HCT116 (cell line): ENCODE data around the gene PGPEP1. TPM values are rescaled to one million over a fixed set of nuclear protein-coding genes. Genes with fewer than 3 reads are reported as not detected.

Experiments
- ATAC-seq: fragments of 200-7000 bp; cut with Tn5 transposase; 2 replicates; pipeline ENCODE4 v1.9.1; 2020; ENCODE audit warnings: mild to moderate bottlenecking, moderate library complexity
- BruUV-seq: library from RNA; stranded (reverse); fragments of 400-500 nt; replicated peaks from 2 replicates; lab custom pipeline; 2021; lab: Mats Ljungman, UMichigan
- CTCF ChIA-PET: fragments of 300-600 bp; sonication (Branson Sonifier 250); formaldehyde crosslinking; loops from one replicate; lab custom pipeline; 2021; ENCODE audit warnings: antibody characterized with exemption; lab: Charles Lee
- POLR2A ChIA-PET: fragments of 300-600, 350-600 bp; sonication (Branson Sonifier 250); formaldehyde crosslinking; loops from one replicate; lab custom pipeline; 2021; ENCODE audit warnings: antibody characterized with exemption; lab: Charles Lee
- RAD21 ChIA-PET, 2 experiments: fragments of 300-600 bp; sonication (Branson Sonifier 250); formaldehyde crosslinking; loops; one replicate each; lab custom pipeline; 2023; ENCODE audit warnings: low total read pairs in 2 of 2; ENCODE audit not compliant: uncharacterized antibody in 2 of 2, unreplicated experiment in 2 of 2, low non-redundant PET in 1 of 2; lab: Charles Lee
- DNase-seq: peaks from one replicate; pipeline ENCODE4 v3.0.0-alpha.2; 2010; ENCODE audit warnings: low read depth, low spot score
- H2AFZ ChIP-seq: fragments of 200-600 bp; shearing (Covaris generic), sonication (generic); 2 replicates; pipeline ENCODE4 v1.6.1; 2017; ENCODE audit warnings: low read depth, mixed run types, mixed read lengths, antibody characterized with exemption, low read length; ENCODE audit not compliant: poor library complexity, severe bottlenecking
- H3K27ac ChIP-seq: 2 replicates; pipeline ENCODE4 v1.5.1; 2012; ENCODE audit warnings: low read depth, low read length
- H3K27me3 ChIP-seq: fragments of 200-600 bp; sonication (generic); 2 replicates; pipeline ENCODE4 v1.6.1; 2016; ENCODE audit warnings: mixed run types, low read length, mixed read lengths; ENCODE audit not compliant: insufficient read depth
- H3K36me3 ChIP-seq, 2 experiments: fragments of 200-500 bp in 1 of 2; fragments of 200-600 bp in 1 of 2; sonication (Bioruptor generic) in 1 of 2; sonication (generic) in 1 of 2; 2 replicates each; pipeline versions ENCODE4 v1.5.1 to v1.6.1; 2014 to 2016; ENCODE audit warnings: low read length in 2 of 2, inconsistent platforms in 1 of 2, mixed read lengths in 1 of 2, mixed run types in 1 of 2; ENCODE audit not compliant: insufficient read depth in 2 of 2, control insufficient read depth in 1 of 2
- H3K4me1 ChIP-seq, 2 experiments: fragments of 200-600 bp in 1 of 2; sonication (generic) in 1 of 2; 2 replicates each; pipeline versions ENCODE4 v1.5.1 to v1.6.1; 2012 to 2017; ENCODE audit warnings: low read length in 2 of 2, inconsistent platforms in 1 of 2, mild to moderate bottlenecking in 1 of 2, mixed read lengths in 1 of 2, mixed run types in 1 of 2, moderate library complexity in 1 of 2; ENCODE audit not compliant: insufficient read depth in 2 of 2, control insufficient read depth in 1 of 2
- H3K4me2 ChIP-seq: fragments of 200-600 bp; sonication (generic); 2 replicates; pipeline ENCODE4 v1.6.1; 2017; ENCODE audit warnings: mixed run types, low read length, mixed read lengths
- H3K4me3 ChIP-seq, 2 experiments: fragments of 200-600 bp in 1 of 2; sonication (generic) in 1 of 2; replicated peaks in 1 of 2; 2 replicates each; pipeline ENCODE4 v1.5.1; 2011 to 2016; ENCODE audit warnings: low read length in 2 of 2, control low read depth in 1 of 2, low read depth in 1 of 2, mild to moderate bottlenecking in 1 of 2, mixed read lengths in 1 of 2, mixed run types in 1 of 2
- H3K79me2 ChIP-seq: fragments of 200-600 bp; sonication (generic); 2 replicates; pipeline ENCODE4 v1.6.1; 2017; ENCODE audit warnings: mild to moderate bottlenecking, mixed run types, low read length, moderate library complexity, mixed read lengths; ENCODE audit not compliant: insufficient read depth
- H3K9ac ChIP-seq: fragments of 200-600 bp; sonication (generic); 2 replicates; pipeline ENCODE4 v1.6.1; 2016; ENCODE audit warnings: low read length, mixed read lengths
- H3K9me2 ChIP-seq: fragments of 200-600 bp; sonication (generic), shearing (Covaris generic); 2 replicates; pipeline ENCODE4 v1.6.1; 2017; ENCODE audit warnings: mixed run types, mild to moderate bottlenecking, moderate library complexity; ENCODE audit not compliant: insufficient read depth
- H3K9me3 ChIP-seq, 2 experiments: fragments of 200-500 bp in 1 of 2; fragments of 200-600 bp in 1 of 2; sonication (Bioruptor generic) in 1 of 2; sonication (generic) in 1 of 2; 2 replicates each; pipeline ENCODE4 v1.6.1; 2014 to 2017; ENCODE audit warnings: low read length in 2 of 2, mixed read lengths in 2 of 2, inconsistent platforms in 1 of 2, low read depth in 1 of 2, mild to moderate bottlenecking in 1 of 2, mixed run types in 1 of 2, moderate library complexity in 1 of 2; ENCODE audit not compliant: control insufficient read depth in 1 of 2, insufficient read depth in 1 of 2
- H4K20me1 ChIP-seq: fragments of 200-600 bp; sonication (generic), shearing (Covaris generic); 2 replicates; pipeline ENCODE4 v1.6.1; 2017; ENCODE audit warnings: mixed run types, mild to moderate bottlenecking, moderate library complexity; ENCODE audit not compliant: insufficient read depth
- CBX3 ChIP-seq: IDR thresholded peaks from 2 replicates; pipeline ENCODE4 v1.6.1; 2012; ENCODE audit warnings: low read depth
- CEBPB ChIP-seq: IDR thresholded peaks from 2 replicates; pipeline ENCODE4 v1.6.1; 2012; ENCODE audit warnings: low read depth
- CTCF ChIP-seq, 3 experiments: fragments of 200-600 bp in 1 of 3; sonication (generic) in 1 of 3; IDR thresholded peaks in 2 of 3; conservative IDR thresholded peaks in 1 of 3; 2 replicates each; pipeline ENCODE4 v1.5.1; 2012 to 2017; ENCODE audit warnings: low read depth in 2 of 3, low read length in 2 of 3, antibody characterized with exemption in 1 of 3, borderline replicate concordance in 1 of 3, control low read depth in 1 of 3, mild to moderate bottlenecking in 1 of 3, mixed read lengths in 1 of 3, mixed run types in 1 of 3, moderate library complexity in 1 of 3; ENCODE audit not compliant: insufficient read depth in 1 of 3
- EZH2phosphoT487 ChIP-seq: fragments of 200-600 bp; IDR thresholded peaks from 2 replicates; pipeline ENCODE4 v1.6.1; 2018; ENCODE audit warnings: antibody characterized with exemption, borderline replicate concordance
- JUND ChIP-seq: IDR thresholded peaks from 2 replicates; pipeline ENCODE4 v1.6.1; 2012
- MAX ChIP-seq: IDR thresholded peaks from 2 replicates; pipeline ENCODE4 v1.6.1; 2012
- POLR2A ChIP-seq: IDR thresholded peaks from 2 replicates; pipeline ENCODE4 v1.7.0; 2011; ENCODE audit warnings: borderline replicate concordance; ENCODE audit not compliant: insufficient read depth, insufficient read length; ENCODE audit errors: extremely low read depth
- POLR2AphosphoS5 ChIP-seq: IDR thresholded peaks from 2 replicates; pipeline ENCODE4 v1.6.1; 2011; ENCODE audit warnings: mild to moderate bottlenecking, low read depth, low read length, moderate library complexity
- RAD21 ChIP-seq: IDR thresholded peaks from 2 replicates; pipeline ENCODE4 v1.6.1; 2012; ENCODE audit warnings: low read depth, mild to moderate bottlenecking
- SP1 ChIP-seq: IDR thresholded peaks from 2 replicates; pipeline ENCODE4 v1.6.1; 2012; ENCODE audit warnings: low read depth
- SRF ChIP-seq: IDR thresholded peaks from 2 replicates; pipeline ENCODE4 v1.6.1; 2012; ENCODE audit warnings: low read depth
- TCF7L2 ChIP-seq: IDR thresholded peaks from 2 replicates; pipeline ENCODE4 v1.7.0; 2011; ENCODE audit warnings: borderline replicate concordance, inconsistent platforms; ENCODE audit not compliant: insufficient read depth, insufficient read length; ENCODE audit errors: extremely low read depth
- ZFX ChIP-seq: fragments of 450-650 bp; IDR thresholded peaks from 2 replicates; pipeline ENCODE4 v1.6.1; 2017
- ZNF274 ChIP-seq: fragments of 200-500 bp; sonication (Bioruptor generic); IDR thresholded peaks from 2 replicates; pipeline ENCODE4 v1.6.1; 2014; ENCODE audit warnings: mild to moderate bottlenecking, low read depth, low read length, inconsistent platforms
- intact Hi-C: fragments of 100-400 bp; cut with micrococcal nuclease; formaldehyde crosslinking; loops from 2 replicates; pipeline ENCODE4 v1.10.0; 2022
- total RNA-seq: library from RNA; stranded (reverse); gene quantifications from one replicate; pipeline ENCODE4 v1.2.1, GENCODE V29; 2021; ENCODE audit not compliant: unreplicated experiment

Gene PGPEP1
- total RNA-seq, 1 experiment from 2014 or later, result 30.9 TPM

GRCh38 chr19:18345296-18345695, 4.9 kb downstream of the PGPEP1 start:
- Histone ChIP-seq H3K9me2 (no peaks in the 10 kb centered on the region), H3K4me1 (peaks cover 28 to 65% of the 10 kb centered on the region in 2 experiments), H3K9ac (peak overlapping the region; percentile 17; the same call in 1 of the 2 replicates), H2AFZ (no peak overlapping the region), H3K79me2 (no peaks in the 10 kb centered on the region), H3K27ac (no peak overlapping the region), H3K36me3 (no peaks in the 10 kb centered on the region; a peak in 2 of 4 replicates), H3K9me3 (no peaks in the 10 kb centered on the region), H3K4me2 (peak overlapping the region; percentile 59), H4K20me1 (no peaks in the 10 kb centered on the region), H3K27me3 (no peaks in the 10 kb centered on the region), H3K4me3 (no peak overlapping the region)
- TF ChIP-seq CTCF (IDR thresholded peaks at IDR 0.05 in 2 of 3, conservative IDR thresholded peaks at IDR 0.05 in 1 of 3; ENCODE audit: borderline replicate concordance in 1 of 3, insufficient read depth in 1 of 3, low read depth in 2 of 3, low read length in 2 of 3), result no peak
- no peak for TF ChIP-seq CBX3
- no peak for TF ChIP-seq POLR2A
- no TSS peak for BruUV-seq
- ChIA-PET CTCF (no interaction called here), POLR2A (interaction anchor here (1.2 to 1.6 kb wide), 3 partner anchors 9 to 69 kb away, joined by 3 read pairs; partner anchors contain the start of gene GDF15), RAD21 (no interaction called here)
- DNase-seq, result no peak
- no peak for ATAC-seq
- intact Hi-C loops, result no loop called here

GRCh38 chr19:18346091-18346490, 5.7 kb downstream of the PGPEP1 start:
- CTCF ChIA-PET, result interaction anchor here (1.1 kb wide), 1 partner anchor 67 kb away, joined by 4 read pairs; no protein-coding TSS in a partner anchor
- BruUV-seq, result no TSS peak
- peak; percentile 53 for ATAC-seq
- POLR2A ChIA-PET, result interaction anchor here (1.2 to 1.6 kb wide), 3 partner anchors 8 to 68 kb away, joined by 3 read pairs; partner anchors contain the start of gene GDF15
- H3K9me2 ChIP-seq, result no peaks in the 10 kb centered on the region
- no peaks in the 10 kb centered on the region for H3K9me3 ChIP-seq
- H4K20me1 ChIP-seq, result no peaks in the 10 kb centered on the region
- no peak overlapping the region for H3K27ac ChIP-seq
- H3K4me1 ChIP-seq, result peaks cover 28 to 60% of the 10 kb centered on the region in 2 experiments
- H3K4me2 ChIP-seq, result peak overlapping the region; percentile 59
- TF ChIP-seq RAD21 (no peak), EZH2phosphoT487 (no peak), TCF7L2 (no peak), ZFX (no peak), ZNF274 (no peak), SP1 (no peak), CEBPB (no peak), CTCF (IDR thresholded peaks at IDR 0.05 in 2 of 3, conservative IDR thresholded peaks at IDR 0.05 in 1 of 3; ENCODE audit: borderline replicate concordance in 1 of 3, insufficient read depth in 1 of 3, low read depth in 2 of 3, low read length in 2 of 3) (no peak), JUND (no peak), POLR2AphosphoS5 (no peak), SRF (no peak), MAX (no peak), CBX3 (no peak)
- H2AFZ ChIP-seq, result no peak overlapping the region
- RAD21 ChIA-PET, result interaction anchor here in 1 of 2 experiments (0.7 kb wide), 1 partner anchor 138 kb away, joined by 5 read pairs; no protein-coding TSS in a partner anchor
- no peaks in the 10 kb centered on the region; a peak in 2 of 4 replicates for H3K36me3 ChIP-seq
- H3K4me3 ChIP-seq, result no peak overlapping the region
- DNase-seq, result no peak
- H3K27me3 ChIP-seq, result no peaks in the 10 kb centered on the region
- intact Hi-C loops, result no loop called here
- no peaks in the 10 kb centered on the region for H3K79me2 ChIP-seq
- H3K9ac ChIP-seq, result 0 out of 2 replicates have a peak overlapping the region, but pooled peaks have one; percentile 17
